Heart left ventricle (tissue), 16 donors: Measurements from ENCODE around the gene ASB18. TPM values are rescaled to one million over a fixed set of nuclear protein-coding genes. Genes with fewer than 3 reads are reported as not detected.

ENCODE experiments used
- ATAC-seq, 4 donors: fragments of 200-7000 bp; cut with Tn5 transposase; one replicate each; pipeline ENCODE4 v1.9.1; 2020 to 2022; ENCODE audit warnings: moderate library complexity in 4 of 4, mild to moderate bottlenecking in 3 of 4, moderate number of reproducible peaks in 1 of 4
- DNase-seq, 5 donors: peaks; one replicate each; pipeline ENCODE4 v3.0.0-alpha.2; 2020
- H3K27ac ChIP-seq, 12 donors: fragments of 200-600 bp; sonication (generic) in 4 of 12; one replicate each; pipeline versions ENCODE4 v1.5.0 to v1.8.0; 2016 to 2022; ENCODE audit warnings: mild to moderate bottlenecking in 2 of 12
- H3K27me3 ChIP-seq, 9 donors: fragments of 200-600 bp; sonication (generic) in 2 of 9; one replicate each; pipeline versions ENCODE4 v1.5.1 to v1.8.0; 2016 to 2022; ENCODE audit warnings: mild to moderate bottlenecking in 3 of 9
- H3K36me3 ChIP-seq, 9 donors: fragments of 200-600 bp; sonication (generic) in 2 of 9; one replicate each; pipeline versions ENCODE4 v1.5.0 to v1.8.0; 2018 to 2022; ENCODE audit warnings: mild to moderate bottlenecking in 2 of 9
- H3K4me1 ChIP-seq, 12 donors: fragments of 200-600 bp; sonication (generic) in 4 of 12; one replicate each; pipeline versions ENCODE4 v1.5.0 to v1.8.0; 2016 to 2022; ENCODE audit warnings: mild to moderate bottlenecking in 3 of 12
- H3K4me3 ChIP-seq, 12 donors: fragments of 200-600 bp; sonication (generic) in 4 of 12; one replicate each; pipeline versions ENCODE4 v1.5.0 to v1.8.0; 2017 to 2022; ENCODE audit warnings: mild to moderate bottlenecking in 9 of 12, moderate library complexity in 4 of 12
- H3K9me3 ChIP-seq, 12 donors: fragments of 200-600 bp; sonication (generic) in 4 of 12; one replicate each; pipeline versions ENCODE4 v1.5.0 to v1.8.0; 2016 to 2022; ENCODE audit warnings: mild to moderate bottlenecking in 1 of 12
- CTCF ChIP-seq, 12 donors: fragments of 200-600 bp; sonication (generic) in 4 of 12; IDR thresholded peaks; one replicate each; pipeline versions ENCODE4 v1.5.0 to v1.8.0; 2018 to 2022; ENCODE audit warnings: antibody characterized with exemption in 12 of 12, mild to moderate bottlenecking in 5 of 12
- POLR2A ChIP-seq, 2 donors: fragments of 450-650 bp; IDR thresholded peaks; one replicate each; pipeline ENCODE4 v1.6.1; 2017; ENCODE audit warnings: antibody characterized with exemption in 2 of 2, mild to moderate bottlenecking in 2 of 2, moderate library complexity in 2 of 2
- WGBS, 4 donors: extraction: QIAGEN DNeasy Blood & Tissue Kit in 2 of 4; methylation state at CpG; one replicate each; pipeline versions ENCODE4 v1.1.5 to v1.1.7; 2013 to 2018; 5-methylcytosine and 5-hydroxymethylcytosine counted together
- intact Hi-C, 10 donors: fragments of 100-400 bp; cut with DNase I; formaldehyde crosslinking; loops; one replicate each; pipeline versions ENCODE4 v1.11.1 to v1.14.2; 2022
- polyA plus RNA-seq, 2 donors: library from polyadenylated mRNA; stranded (reverse); fragments of 200-250 nt; gene quantifications; one replicate each; pipeline ENCODE4 v1.2.3, GENCODE V29; 2013
- total RNA-seq, 9 donors: library from RNA; depleted of rRNA in 2 of 9; stranded (reverse); fragments of >200 nt in 2 of 9; fragmentation: NEBNext Ultra II Directional in 3 of 9; extraction: Animal tissue kit (Norgen Biotek cat#: 25700) in 3 of 9; gene quantifications; one replicate each; pipeline versions ENCODE4 v1.1.0 to v1.2.4, GENCODE V29; 2016 to 2023
- donor health status: ischemic (EF 13 %, LVEDD 7.1; RV severe dilation, severe dysfunction).
- donor health status: healthy with polysubstance abuse.
- donor health status: DM: no; HTN: yes; CAD: no.
- donor health status: DM: no; HTN: no; CAD: no.
- donor health status: ischemic (EF 25% LVEDD 6.9; RV normal size, moderate dysfunction).
- donor health status: ischemic (EF 25% LVEDD 5.7; RV mildly dilated, moderate dysfunction).
- donor health status: healthy.
- donor health status: DM: yes; HTN: yes; CAD: no.
- donor health status: ischemic (EF 35%, LVEDD 5.7; RV mildly dilated, moderate dysfunction).
- donor health status: nonischemic (EF 11% LVEDD 7.7; RV severe dilation, severe dysfunction).
- donor health status: DM: yes; HTN: yes; CAD: no.
- donor health status: PGD.
- donor health status: ischemic (EF 29% LVEDD 5.4; RV normal size, mild dysfunction).
- donor health status: nonischemic (EF 23%, LVEDD 6.1; RV moderate dilation, normal function).

The ASB18 gene
- total and polyA plus RNA-seq, 11 donors: 4.3 to 49.8 (median 14.1) TPM

GRCh38 chr2:236216711-236217110, 47.5 kb downstream of the ASB18 start:
- peak in 1 of 4 donors; percentile 18 for ATAC-seq
- DNase-seq: no peak
- Histone ChIP-seq H3K4me1 (peaks cover 0 to 4% (median 0%) of the 10 kb centered on the region in 12 donors), H3K36me3 (no peaks in the 10 kb centered on the region), H3K4me3 (no peak overlapping the region), H3K9me3 (no peaks in the 10 kb centered on the region), H3K27ac (no peak overlapping the region), H3K27me3 (peaks cover 0 to 28% (median 0%) of the 10 kb centered on the region in 9 donors)
- 78 to 94% (median 91%) methylated on average over 7 of the region's 7 CpGs for WGBS, 4 donors
- TF ChIP-seq POLR2A (IDR thresholded peaks at IDR 0.05): no peak
- no peak for TF ChIP-seq CTCF (IDR thresholded peaks at IDR 0.05)
- intact Hi-C loops: no loop called here

- H3K36me3 ChIP-seq: no peaks in the 10 kb centered on the region
- intact Hi-C loops: no loop called here
- H3K27ac ChIP-seq: no peak overlapping the region
- H3K27me3 ChIP-seq: peaks cover 0 to 30% (median 0%) of the 10 kb centered on the region in 9 donors
- TF ChIP-seq CTCF (IDR thresholded peaks at IDR 0.05) (no peak), POLR2A (IDR thresholded peaks at IDR 0.05) (no peak)
- peaks cover 0 to 4% (median 0%) of the 10 kb centered on the region in 12 donors for H3K4me1 ChIP-seq
- no peaks in the 10 kb centered on the region for H3K9me3 ChIP-seq
- no peak for ATAC-seq
- DNase-seq: no peak
- 90 to 94% (median 92%) methylated on average over 12 of the region's 12 CpGs for WGBS, 4 donors
- H3K4me3 ChIP-seq: no peak overlapping the region
Observed at GRCh38 chr2:236215761-236216333, 48.4 kb downstream of the ASB18 start.

GRCh38 chr2:236215196-236215595, 49.0 kb downstream of the ASB18 start:
- intact Hi-C loops: no loop called here
- DNase-seq: no peak
- H3K27me3 ChIP-seq: peaks cover 0 to 30% (median 0%) of the 10 kb centered on the region in 9 donors
- H3K4me3 ChIP-seq: no peak overlapping the region
- H3K36me3 ChIP-seq: no peaks in the 10 kb centered on the region
- H3K27ac ChIP-seq: no peak overlapping the region
- no peak for ATAC-seq
- H3K4me1 ChIP-seq: peaks cover 0 to 4% (median 0%) of the 10 kb centered on the region in 12 donors
- 83 to 92% (median 85%) methylated on average over 4 to 6 of the region's 6 CpGs for WGBS, 4 donors
- H3K9me3 ChIP-seq: no peaks in the 10 kb centered on the region
- TF ChIP-seq POLR2A (IDR thresholded peaks at IDR 0.05) (no peak), CTCF (IDR thresholded peaks at IDR 0.05) (no peak)

- H3K4me3 ChIP-seq: no peak overlapping the region
- no peak overlapping the region for H3K27ac ChIP-seq
- ATAC-seq (no peak), DNase-seq (no peak)
- TF ChIP-seq CTCF (IDR thresholded peaks at IDR 0.05) (no peak), POLR2A (IDR thresholded peaks at IDR 0.05) (no peak)
- H3K36me3 ChIP-seq: no peaks in the 10 kb centered on the region
- 40 to 60% (median 53%) methylated on average over 42 to 92 of the region's 92 CpGs for WGBS, 4 donors
- H3K9me3 ChIP-seq: no peaks in the 10 kb centered on the region
- peaks cover 0 to 30% (median 0%) of the 10 kb centered on the region in 9 donors for H3K27me3 ChIP-seq
- intact Hi-C loops: no loop called here
- peaks cover 0 to 4% (median 0%) of the 10 kb centered on the region in 12 donors for H3K4me1 ChIP-seq
Observed at GRCh38 chr2:236214376-236214995, 49.7 kb downstream of the ASB18 start.
